Heart right ventricle (tissue), 16 donors: ENCODE measurements around the gene REG4. TPM values are rescaled to one million over a fixed set of nuclear protein-coding genes. Genes with fewer than 3 reads are reported as not detected.
"Not testable (repeated sequence)": the region's sequence is repeated elsewhere in the genome, so short reads cannot be mapped to it uniquely, and the experiment has no call there.

Experiments
- ATAC-seq, 8 donors: fragments of 200-7000 bp; cut with Tn5 transposase; one replicate each; pipeline ENCODE4 v1.9.1; 2020; ENCODE audit warnings: mild to moderate bottlenecking in 8 of 8, moderate library complexity in 8 of 8, moderate number of reproducible peaks in 1 of 8
- DNase-seq, 2 donors: peaks; one replicate each; pipeline ENCODE4 v3.0.0-alpha.2; 2020
- H3K27ac ChIP-seq, 10 donors: fragments of 200-600 bp; sonication (generic) in 2 of 10; one replicate each; pipeline versions ENCODE4 v1.5.0 to v1.8.0; 2020 to 2022; ENCODE audit warnings: mild to moderate bottlenecking in 3 of 10
- H3K27me3 ChIP-seq, 7 donors: fragments of 200-600 bp; one replicate each; pipeline ENCODE4 v1.8.0; 2021 to 2022; ENCODE audit warnings: mild to moderate bottlenecking in 2 of 7
- H3K36me3 ChIP-seq, 9 donors: fragments of 200-600 bp; sonication (generic) in 1 of 9; one replicate each; pipeline versions ENCODE4 v1.5.0 to v1.8.0; 2020 to 2022; ENCODE audit warnings: mild to moderate bottlenecking in 2 of 9
- H3K4me1 ChIP-seq, 9 donors: fragments of 200-600 bp; sonication (generic) in 1 of 9; one replicate each; pipeline versions ENCODE4 v1.5.0 to v1.8.0; 2020 to 2022; ENCODE audit warnings: mild to moderate bottlenecking in 4 of 9
- H3K4me3 ChIP-seq, 10 donors: fragments of 200-600 bp; sonication (generic) in 2 of 10; one replicate each; pipeline versions ENCODE4 v1.5.0 to v1.8.0; 2020 to 2022; ENCODE audit warnings: mild to moderate bottlenecking in 7 of 10, moderate library complexity in 2 of 10
- H3K9me3 ChIP-seq, 11 donors: fragments of 200-600 bp in 10 of 11; sonication (generic) in 2 of 11; one replicate each; pipeline versions ENCODE4 v1.5.0 to v1.8.0; 2013 to 2022; ENCODE audit warnings: mild to moderate bottlenecking in 2 of 11, control low read depth in 1 of 11, moderate library complexity in 1 of 11
- CTCF ChIP-seq, 9 donors: fragments of 200-600 bp; sonication (generic) in 2 of 9; IDR thresholded peaks; one replicate each; pipeline versions ENCODE4 v1.5.0 to v1.8.0; 2021 to 2022; ENCODE audit warnings: antibody characterized with exemption in 9 of 9, mild to moderate bottlenecking in 5 of 9, moderate library complexity in 1 of 9
- WGBS, 2 donors: extraction: QIAGEN DNeasy Blood & Tissue Kit; methylation state at CpG; one replicate each; pipeline ENCODE4 v1.1.7; 2013; ENCODE audit warnings: inconsistent platforms in 1 of 2; 5-methylcytosine and 5-hydroxymethylcytosine counted together
- intact Hi-C, 10 donors: fragments of 100-400 bp; cut with DNase I; formaldehyde crosslinking; loops; one replicate each; pipeline versions ENCODE4 v1.11.1 to v1.14.2; 2022
- polyA plus RNA-seq, 2 donors: library from polyadenylated mRNA; stranded (reverse); fragments of 200-250 nt; gene quantifications; one replicate each; pipeline ENCODE4 v1.2.3, GENCODE V29; 2013
- total RNA-seq, 10 donors: library from RNA; stranded (reverse); fragmentation: NEBNext Ultra II Directional in 3 of 10; extraction: Animal tissue kit (Norgen Biotek cat#: 25700) in 3 of 10; gene quantifications; one replicate each; pipeline versions ENCODE4 v1.2.1 to v1.2.4, GENCODE V29; 2021 to 2023
- donor health status: Arrhythmogenic right ventricular cardiomyopathy.
- donor health status: ischemic (EF 13 %, LVEDD 7.1; RV severe dilation, severe dysfunction).
- donor health status: healthy with polysubstance abuse.
- donor health status: DM: no; HTN: yes; CAD: no.
- donor health status: DM: no; HTN: no; CAD: no.
- donor health status: ischemic (EF 25% LVEDD 6.9; RV normal size, moderate dysfunction).
- donor health status: ischemic (EF 25% LVEDD 5.7; RV mildly dilated, moderate dysfunction).
- donor health status: healthy.
- donor health status: DM: yes; HTN: yes; CAD: no.
- donor health status: Ischemic cardiomyopathy.
- donor health status: ischemic (EF 35%, LVEDD 5.7; RV mildly dilated, moderate dysfunction).
- donor health status: nonischemic (EF 11% LVEDD 7.7; RV severe dilation, severe dysfunction).
- donor health status: DM: yes; HTN: yes; CAD: no.
- donor health status: PGD.
- donor health status: ischemic (EF 29% LVEDD 5.4; RV normal size, mild dysfunction).
- donor health status: nonischemic (EF 23%, LVEDD 6.1; RV moderate dilation, normal function).

Gene REG4
- total and polyA plus RNA-seq, 12 donors: not detected

DNA sequence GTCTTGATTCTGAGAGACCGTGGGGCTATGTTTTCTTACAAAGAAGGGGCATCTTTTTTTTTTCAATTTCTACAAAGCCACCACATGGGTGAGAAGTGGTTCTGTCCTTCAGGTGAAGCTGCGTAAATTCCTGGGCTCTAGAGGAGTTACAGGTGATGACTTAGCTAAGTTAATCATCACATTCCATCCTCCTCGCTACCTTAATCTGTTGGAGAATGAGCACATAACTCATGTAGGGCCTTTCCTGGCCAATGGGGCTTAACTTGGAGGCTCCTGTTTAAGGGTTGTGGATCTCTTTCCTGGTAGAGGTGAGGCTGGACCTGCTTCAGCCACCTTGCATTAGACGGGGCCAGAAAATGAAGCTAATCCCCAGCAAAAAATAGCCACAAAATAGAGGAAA is 19.9 kb downstream of the REG4 start:
- Histone ChIP-seq H3K4me1 (peaks cover 0 to 10% (median 0%) of the 10 kb centered on the region in 9 donors), H3K27ac (no peak overlapping the region), H3K27me3 (peaks cover 0 to 7% (median 0%) of the 10 kb centered on the region in 7 donors), H3K36me3 (no peaks in the 10 kb centered on the region), H3K9me3 (no peaks in the 10 kb centered on the region), H3K4me3 (no peak overlapping the region)
- DNase-seq: no peak
- intact Hi-C loops: no loop called here
- no peak for ATAC-seq
- WGBS, 2 donors: 95 to 96% methylated on average over 4 of the region's 4 CpGs
- TF ChIP-seq CTCF (IDR thresholded peaks at IDR 0.05): no peak

GRCh38 chr1:119790451-119791198 is 20.6 kb downstream of the REG4 start:
- peaks cover 0 to 7% (median 0%) of the 10 kb centered on the region in 7 donors for H3K27me3 ChIP-seq
- TF ChIP-seq CTCF (IDR thresholded peaks at IDR 0.05): no peak
- no peak overlapping the region for H3K4me3 ChIP-seq
- 62 to 73% methylated on average over 9 of the region's 9 CpGs for WGBS, 2 donors
- no peaks in the 10 kb centered on the region for H3K9me3 ChIP-seq
- peaks cover 0 to 10% (median 0%) of the 10 kb centered on the region in 9 donors for H3K4me1 ChIP-seq
- no peaks in the 10 kb centered on the region for H3K36me3 ChIP-seq
- DNase-seq: no peak
- ATAC-seq: no peak
- intact Hi-C loops: no loop called here
- no peak overlapping the region for H3K27ac ChIP-seq

GRCh38 chr1:119787776-119788175 is 23.5 kb downstream of the REG4 start:
- peaks cover 0 to 7% (median 0%) of the 10 kb centered on the region in 7 donors for H3K27me3 ChIP-seq
- no peaks in the 10 kb centered on the region for H3K36me3 ChIP-seq
- H3K4me3 ChIP-seq: no peak overlapping the region
- DNase-seq: no peak
- intact Hi-C loops: no loop called here
- ATAC-seq: no peak
- peaks cover 0 to 9% (median 0%) of the 10 kb centered on the region in 9 donors for H3K4me1 ChIP-seq
- no peak for TF ChIP-seq CTCF (IDR thresholded peaks at IDR 0.05)
- H3K9me3 ChIP-seq: no peaks in the 10 kb centered on the region
- 51 to 73% methylated on average over 2 of the region's 2 CpGs for WGBS, 2 donors
- H3K27ac ChIP-seq: no peak overlapping the region

GRCh38 chr1:119786473-119787050 is 24.7 kb downstream of the REG4 start:
- H3K27ac ChIP-seq, H3K36me3 ChIP-seq, H3K4me1 ChIP-seq, H3K4me3 ChIP-seq, intact Hi-C loops, DNase-seq, H3K27me3 ChIP-seq, H3K9me3 ChIP-seq, ATAC-seq: not testable (repeated sequence)
- WGBS, 2 donors: 63 to 78% methylated on average over 4 of the region's 4 CpGs

GRCh38 chr1:119786046-119786445 is 25.2 kb downstream of the REG4 start:
- H3K4me1 ChIP-seq, H3K4me3 ChIP-seq, DNase-seq, H3K9me3 ChIP-seq, H3K27me3 ChIP-seq, H3K36me3 ChIP-seq, intact Hi-C loops, ATAC-seq, H3K27ac ChIP-seq: not testable (repeated sequence)
- 83 to 86% methylated on average over 7 of the region's 7 CpGs for WGBS, 2 donors
